ENCODE results near the gene PLA2R1. TPM values are rescaled to one million over a fixed set of nuclear protein-coding genes. Genes with fewer than 3 reads are reported as not detected.
A peak's percentile ranks its signal among the peaks of the same experiment; 100 is the strongest.

Gene PLA2R1
- total and polyA plus RNA-seq, 10 of the 15 experiments (the other 5 are each of a cell fraction or from before 2014, with no cell fraction given) = 0.01 to 0.05 (median 0.02) TPM; not detected in 6

- TF ChIP-seq ZBTB33 (IDR thresholded peaks at IDR 0.05) (no peak), ETV6 (conservative IDR thresholded peaks at IDR 0.05 in 1 of 2, IDR thresholded peaks at IDR 0.05 in 1 of 2; ENCODE audit: borderline replicate concordance in 1 of 2, low read depth in 1 of 2) (no peak), ZNF687 (IDR thresholded peaks at IDR 0.05) (no peak), GABPA (IDR thresholded peaks at IDR 0.05; ENCODE audit: low read depth) (no peak), IKZF1 (conservative IDR thresholded peaks at IDR 0.05) (peak; percentile 65), NFIC (IDR thresholded peaks at IDR 0.05; ENCODE audit: low read depth, low read length) (peak; percentile 64; the same call in 1 of the 2 replicates), DPF2 (IDR thresholded peaks at IDR 0.05) (no peak), KLF5 (IDR thresholded peaks at IDR 0.05; ENCODE audit: partially characterized antibody) (no peak), HCFC1 (IDR thresholded peaks at IDR 0.05; ENCODE audit: low read length) (no peak), PAX8 (IDR thresholded peaks at IDR 0.05) (no peak), SPI1 (IDR thresholded peaks at IDR 0.05; ENCODE audit: borderline replicate concordance, insufficient read depth, low read depth, low read length) (peak; percentile 54; the same call in 1 of the 2 replicates), MEF2A (IDR thresholded peaks at IDR 0.05; ENCODE audit: insufficient read depth, low read depth, low read length) (0 out of 2 replicates have a peak, but pooled peaks have one; percentile 18)
- TF ChIP-seq, protein P1, sequence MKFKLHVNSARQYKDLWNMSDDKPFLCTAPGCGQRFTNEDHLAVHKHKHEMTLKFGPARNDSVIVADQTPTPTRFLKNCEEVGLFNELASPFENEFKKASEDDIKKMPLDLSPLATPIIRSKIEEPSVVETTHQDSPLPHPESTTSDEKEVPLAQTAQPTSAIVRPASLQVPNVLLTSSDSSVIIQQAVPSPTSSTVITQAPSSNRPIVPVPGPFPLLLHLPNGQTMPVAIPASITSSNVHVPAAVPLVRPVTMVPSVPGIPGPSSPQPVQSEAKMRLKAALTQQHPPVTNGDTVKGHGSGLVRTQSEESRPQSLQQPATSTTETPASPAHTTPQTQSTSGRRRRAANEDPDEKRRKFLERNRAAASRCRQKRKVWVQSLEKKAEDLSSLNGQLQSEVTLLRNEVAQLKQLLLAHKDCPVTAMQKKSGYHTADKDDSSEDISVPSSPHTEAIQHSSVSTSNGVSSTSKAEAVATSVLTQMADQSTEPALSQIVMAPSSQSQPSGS (IDR thresholded peaks at IDR 0.05; ENCODE audit: low read length) = peak; percentile 53; the same call in 1 of the 2 replicates
- TF ChIP-seq, protein P2, sequence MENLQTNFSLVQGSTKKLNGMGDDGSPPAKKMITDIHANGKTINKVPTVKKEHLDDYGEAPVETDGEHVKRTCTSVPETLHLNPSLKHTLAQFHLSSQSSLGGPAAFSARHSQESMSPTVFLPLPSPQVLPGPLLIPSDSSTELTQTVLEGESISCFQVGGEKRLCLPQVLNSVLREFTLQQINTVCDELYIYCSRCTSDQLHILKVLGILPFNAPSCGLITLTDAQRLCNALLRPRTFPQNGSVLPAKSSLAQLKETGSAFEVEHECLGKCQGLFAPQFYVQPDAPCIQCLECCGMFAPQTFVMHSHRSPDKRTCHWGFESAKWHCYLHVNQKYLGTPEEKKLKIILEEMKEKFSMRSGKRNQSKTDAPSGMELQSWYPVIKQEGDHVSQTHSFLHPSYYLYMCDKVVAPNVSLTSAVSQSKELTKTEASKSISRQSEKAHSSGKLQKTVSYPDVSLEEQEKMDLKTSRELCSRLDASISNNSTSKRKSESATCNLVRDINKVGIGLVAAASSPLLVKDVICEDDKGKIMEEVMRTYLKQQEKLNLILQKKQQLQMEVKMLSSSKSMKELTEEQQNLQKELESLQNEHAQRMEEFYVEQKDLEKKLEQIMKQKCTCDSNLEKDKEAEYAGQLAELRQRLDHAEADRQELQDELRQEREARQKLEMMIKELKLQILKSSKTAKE (IDR thresholded peaks at IDR 0.05; ENCODE audit: low read depth, poor library complexity, severe bottlenecking) = no peak
- TF ChIP-seq, protein P3, sequence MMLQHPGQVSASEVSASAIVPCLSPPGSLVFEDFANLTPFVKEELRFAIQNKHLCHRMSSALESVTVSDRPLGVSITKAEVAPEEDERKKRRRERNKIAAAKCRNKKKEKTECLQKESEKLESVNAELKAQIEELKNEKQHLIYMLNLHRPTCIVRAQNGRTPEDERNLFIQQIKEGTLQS (IDR thresholded peaks at IDR 0.05; ENCODE audit: borderline replicate concordance, extremely low read depth, low read depth, low read length) = no peak
These were observed 171.7 kb downstream of the PLA2R1 start (continued) for GRCh38 chr2:159890551-159891266.
